SU-DHL-6 (cell line): Measurements from ENCODE around the gene KSR2.

ENCODE experiments used
- H2AFZ ChIP-seq: fragments of 200-600 bp; sonication (generic); 2 replicates; pipeline ENCODE4 v1.6.1; 2014; ENCODE audit warnings: low read depth, mild to moderate bottlenecking, moderate library complexity, mixed read lengths, antibody characterized with exemption, low read length; ENCODE audit not compliant: severe bottlenecking
- H3F3A ChIP-seq: fragments of 200-600 bp; shearing (Covaris generic); 2 replicates; pipeline ENCODE4 v1.6.0; 2016; ENCODE audit warnings: antibody characterized with exemption, mild to moderate bottlenecking; ENCODE audit not compliant: insufficient read depth
- H3K27ac ChIP-seq: fragments of 200-600 bp; sonication (generic); 2 replicates; pipeline ENCODE4 v1.5.1; 2016; ENCODE audit warnings: low read depth, mild to moderate bottlenecking, low read length, moderate library complexity, mixed read lengths
- H3K27me3 ChIP-seq: fragments of 200-600 bp; sonication (generic), shearing (Covaris generic); 2 replicates; pipeline ENCODE4 v1.6.0; 2014; ENCODE audit warnings: mild to moderate bottlenecking, low read length
- H3K36me3 ChIP-seq: fragments of 200-600 bp; sonication (generic); 2 replicates; pipeline ENCODE4 v1.6.1; 2014; ENCODE audit warnings: mild to moderate bottlenecking, low read length, mixed read lengths
- H3K4me2 ChIP-seq: fragments of 300-600, 200-600 bp; shearing (Covaris generic), sonication (generic); 2 replicates; pipeline ENCODE4 v1.6.0; 2014; ENCODE audit warnings: low read length, low read depth, mild to moderate bottlenecking; ENCODE audit not compliant: poor library complexity, severe bottlenecking
- H3K4me3 ChIP-seq: fragments of 200-600 bp; sonication (generic); 2 replicates; pipeline ENCODE4 v1.5.1; 2014; ENCODE audit warnings: antibody characterized with exemption, low read length, mild to moderate bottlenecking, mixed read lengths; ENCODE audit not compliant: insufficient read depth, poor library complexity, severe bottlenecking
- H3K79me2 ChIP-seq: fragments of 200-600 bp; sonication (generic); 2 replicates; pipeline ENCODE4 v1.6.1; 2014; ENCODE audit warnings: mild to moderate bottlenecking, low read length, moderate library complexity; ENCODE audit not compliant: insufficient read depth
- H3K9ac ChIP-seq: fragments of 200-600 bp; sonication (generic); 2 replicates; pipeline ENCODE4 v1.7.0; 2014; ENCODE audit warnings: mild to moderate bottlenecking, low read length
- H3K9me2 ChIP-seq: fragments of 200-600 bp; sonication (generic); replicated peaks from 2 replicates; pipeline ENCODE4 v1.6.1; 2014; ENCODE audit warnings: low read length; ENCODE audit not compliant: insufficient read depth
- H3K9me3 ChIP-seq: fragments of 200-600 bp; sonication (generic); 2 replicates; pipeline ENCODE4 v1.6.1; 2014; ENCODE audit warnings: low read length, mixed read lengths; ENCODE audit not compliant: insufficient read depth
- H4K20me1 ChIP-seq: fragments of 200-600 bp; sonication (generic); 2 replicates; pipeline ENCODE4 v1.6.1; 2014; ENCODE audit warnings: low read depth, mild to moderate bottlenecking, antibody characterized with exemption, low read length, moderate library complexity, mixed read lengths
- CTCF ChIP-seq: fragments of 200-600 bp; sonication (generic); IDR thresholded peaks from one replicate; pipeline ENCODE4 v1.5.1; 2017; ENCODE audit warnings: antibody characterized with exemption, mild to moderate bottlenecking, low read length, moderate library complexity; ENCODE audit not compliant: insufficient read depth, poor library complexity, severe bottlenecking
- EZH2phosphoT487 ChIP-seq: fragments of 200-600 bp; sonication (generic), shearing (Covaris generic); conservative IDR thresholded peaks from 2 replicates; pipeline ENCODE4 v1.6.1; 2018; ENCODE audit warnings: mild to moderate bottlenecking, antibody characterized with exemption, low read length, moderate library complexity, mixed read lengths

KSR2 gene

GRCh38 chr12:117538032-117538690, 430.6 kb downstream of the KSR2 start:
- H2AFZ ChIP-seq, result no peak overlapping the region
- H3K4me2 ChIP-seq, result no peak overlapping the region
- no peaks in the 10 kb centered on the region for H3K9me3 ChIP-seq

GRCh38 chr12:117533687-117534086, 435.1 kb downstream of the KSR2 start:
- TF ChIP-seq EZH2phosphoT487 (no peak), CTCF (no peak)
- H4K20me1 ChIP-seq, result no peaks in the 10 kb centered on the region
- H3K79me2 ChIP-seq, result no peaks in the 10 kb centered on the region
- H3K36me3 ChIP-seq, result no peaks in the 10 kb centered on the region
- no peak overlapping the region for H3K9ac ChIP-seq
- H3K4me3 ChIP-seq, result no peak overlapping the region
- no peak overlapping the region for H2AFZ ChIP-seq
- H3K4me2 ChIP-seq, result no peak overlapping the region
- H3K27me3 ChIP-seq, result no peaks in the 10 kb centered on the region
- H3K9me3 ChIP-seq, result no peaks in the 10 kb centered on the region
- H3K9me2 ChIP-seq, result no peaks in the 10 kb centered on the region
- no peaks in the 10 kb centered on the region for H3F3A ChIP-seq
- no peak overlapping the region for H3K27ac ChIP-seq

More at GRCh38 chr12:117538032-117538690, 430.6 kb downstream of the KSR2 start:
- Histone ChIP-seq H3K9ac (no peak overlapping the region), H4K20me1 (no peaks in the 10 kb centered on the region), H3K36me3 (no peaks in the 10 kb centered on the region), H3K27me3 (no peaks in the 10 kb centered on the region), H3K27ac (no peak overlapping the region), H3F3A (no peaks in the 10 kb centered on the region), H3K79me2 (no peaks in the 10 kb centered on the region), H3K4me3 (no peak overlapping the region), H3K9me2 (no peaks in the 10 kb centered on the region)
- TF ChIP-seq CTCF (no peak), EZH2phosphoT487 (no peak)

GRCh38 chr12:117530796-117531195, 438.0 kb downstream of the KSR2 start:
- no peak for TF ChIP-seq CTCF
- TF ChIP-seq EZH2phosphoT487, result no peak
- Histone ChIP-seq H2AFZ (no peak overlapping the region), H3K36me3 (no peaks in the 10 kb centered on the region)

More at GRCh38 chr12:117530796-117531195, 438.0 kb downstream of the KSR2 start:
- H3F3A ChIP-seq, result no peaks in the 10 kb centered on the region
- H3K9me3 ChIP-seq, result no peaks in the 10 kb centered on the region
- no peak overlapping the region for H3K9ac ChIP-seq
- no peak overlapping the region for H3K4me2 ChIP-seq
- H3K27me3 ChIP-seq, result no peaks in the 10 kb centered on the region
- no peak overlapping the region for H3K4me3 ChIP-seq
- H4K20me1 ChIP-seq, result no peaks in the 10 kb centered on the region
- no peaks in the 10 kb centered on the region for H3K79me2 ChIP-seq
- H3K9me2 ChIP-seq, result no peaks in the 10 kb centered on the region
- no peak overlapping the region for H3K27ac ChIP-seq
